UCSD-AML1 (cell line): Measurements from ENCODE around the gene DIPK1B.

Experiments used
- DNase-seq: peaks from one replicate; lab custom pipeline; 2025; ENCODE audit not compliant: unreplicated experiment; lab: John Stamatoyannopoulos, UW

DIPK1B gene

DNA sequence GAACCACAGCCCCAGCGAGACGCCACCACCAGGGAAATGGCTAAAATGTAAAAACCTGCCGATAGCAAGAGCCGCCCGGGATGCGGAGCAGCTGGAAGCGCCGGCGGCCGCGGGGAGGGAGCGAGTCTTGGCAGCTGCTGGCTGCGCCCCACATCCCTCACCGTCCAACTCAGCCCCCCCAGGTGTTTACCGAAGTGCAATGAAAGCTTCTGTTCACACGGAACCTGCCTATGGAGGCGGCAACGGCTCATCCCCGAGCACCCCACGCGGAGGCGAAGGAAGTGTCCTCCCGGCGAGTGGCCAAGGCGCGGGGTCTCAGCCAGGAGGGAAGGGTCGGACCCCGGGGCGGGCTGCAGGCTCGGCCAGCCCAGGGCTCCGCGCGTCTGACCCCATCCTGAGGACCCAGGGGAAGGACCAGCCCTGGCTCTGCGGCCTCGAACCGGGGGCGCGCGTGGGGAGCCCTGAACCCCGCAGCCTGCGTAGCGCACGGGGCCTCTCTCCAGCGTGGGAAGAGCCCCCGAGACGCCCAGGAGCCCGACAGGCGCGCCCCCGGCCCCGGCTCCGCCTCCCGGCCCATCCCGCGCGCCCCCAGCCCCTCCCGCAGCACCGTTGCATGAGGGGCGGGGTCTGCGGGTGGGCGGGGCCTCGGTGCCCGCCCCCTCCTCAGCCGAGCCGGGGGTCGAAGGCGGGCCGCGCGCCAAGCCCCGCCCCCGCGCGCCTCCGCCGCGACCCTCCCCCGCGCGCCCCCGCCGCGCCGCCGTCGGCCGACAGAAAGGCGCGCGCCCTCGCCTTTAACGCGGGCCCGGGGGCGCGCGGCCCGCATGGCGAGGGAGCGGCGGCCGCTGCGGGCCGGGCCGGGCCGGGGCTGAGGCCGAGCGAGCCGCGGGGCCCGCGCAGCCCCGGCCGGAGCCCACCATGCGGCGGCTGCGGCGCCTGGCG, at the start of gene DIPK1B:
Gene DIPK1B (plus strand): TSS at position 822 of the 939 bp plus-strand sequence. CDS start 94 bp downstream, at position 916.
- DNase-seq = peak; percentile 82

- peak; percentile 78 for DNase-seq
These were observed 49.5 kb upstream of the DIPK1B start, which contains the start of gene EGFL7 for GRCh38 chr9:136662656-136663581. TSS of gene EGFL7 (plus strand) at chr9:136662916. CDS start at chr9:136668283, 5,367 bp downstream.

- DNase-seq = peak; percentile 51
These were observed 48.1 kb upstream of the DIPK1B start for GRCh38 chr9:136664000-136664915.

- peak; percentile 67 for DNase-seq
These were observed 47.2 kb upstream of the DIPK1B start for GRCh38 chr9:136665111-136665703.

GRCh38 chr9:136665704-136666371, 46.5 kb upstream of the DIPK1B start:
- peak; percentile 67 for DNase-seq

DNA sequence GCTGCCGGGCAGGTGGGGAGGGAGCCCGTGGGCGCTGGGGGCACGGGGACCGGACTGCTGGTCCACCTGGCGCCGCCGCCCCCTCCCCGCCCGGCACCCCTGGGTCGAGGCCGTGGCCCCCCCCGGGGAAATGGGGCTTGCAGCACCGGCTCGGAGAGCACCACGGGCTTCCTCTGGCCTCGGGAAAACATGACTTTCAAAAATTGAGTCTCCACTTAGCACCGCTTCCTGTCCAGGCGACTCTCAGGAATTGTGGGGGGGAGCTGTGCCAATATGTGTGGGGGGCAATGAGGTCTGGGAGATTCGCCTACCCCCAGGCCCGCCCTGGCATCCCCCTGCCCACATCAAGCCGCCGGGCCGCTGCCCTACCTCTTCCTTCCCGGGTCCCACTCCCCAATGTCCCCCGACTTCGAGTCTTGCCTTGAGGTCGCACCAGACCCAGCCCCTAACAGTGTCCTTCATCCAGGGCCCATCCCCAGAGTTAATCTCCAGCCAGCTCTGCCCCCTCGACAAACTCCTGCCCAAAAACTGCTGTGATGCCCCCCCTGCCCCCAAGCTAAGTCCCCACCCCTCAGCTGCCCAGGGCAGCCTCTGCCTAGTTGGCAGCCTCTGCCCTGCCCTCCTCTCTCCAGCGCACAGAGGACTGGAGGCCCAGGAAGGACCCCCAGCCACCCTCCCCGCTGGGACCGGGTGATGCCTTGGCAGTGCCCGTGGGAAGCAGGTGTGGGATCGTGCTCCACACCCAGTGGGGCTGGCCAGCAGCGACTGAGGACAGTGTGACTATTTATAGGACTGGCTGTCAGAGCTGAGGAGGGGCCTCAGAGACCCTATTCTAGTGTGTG, 45.8 kb upstream of the DIPK1B start:
- DNase-seq = no peak

GRCh38 chr9:136667214-136667939, 45.0 kb upstream of the DIPK1B start:
- DNase-seq = no peak

GRCh38 chr9:136667940-136668760, 44.2 kb upstream of the DIPK1B start:
- no peak for DNase-seq

GRCh38 chr9:136668983-136669790, 43.2 kb upstream of the DIPK1B start:
- no peak for DNase-seq

GRCh38 chr9:136669791-136670464, 42.4 kb upstream of the DIPK1B start:
- DNase-seq = no peak

DNA sequence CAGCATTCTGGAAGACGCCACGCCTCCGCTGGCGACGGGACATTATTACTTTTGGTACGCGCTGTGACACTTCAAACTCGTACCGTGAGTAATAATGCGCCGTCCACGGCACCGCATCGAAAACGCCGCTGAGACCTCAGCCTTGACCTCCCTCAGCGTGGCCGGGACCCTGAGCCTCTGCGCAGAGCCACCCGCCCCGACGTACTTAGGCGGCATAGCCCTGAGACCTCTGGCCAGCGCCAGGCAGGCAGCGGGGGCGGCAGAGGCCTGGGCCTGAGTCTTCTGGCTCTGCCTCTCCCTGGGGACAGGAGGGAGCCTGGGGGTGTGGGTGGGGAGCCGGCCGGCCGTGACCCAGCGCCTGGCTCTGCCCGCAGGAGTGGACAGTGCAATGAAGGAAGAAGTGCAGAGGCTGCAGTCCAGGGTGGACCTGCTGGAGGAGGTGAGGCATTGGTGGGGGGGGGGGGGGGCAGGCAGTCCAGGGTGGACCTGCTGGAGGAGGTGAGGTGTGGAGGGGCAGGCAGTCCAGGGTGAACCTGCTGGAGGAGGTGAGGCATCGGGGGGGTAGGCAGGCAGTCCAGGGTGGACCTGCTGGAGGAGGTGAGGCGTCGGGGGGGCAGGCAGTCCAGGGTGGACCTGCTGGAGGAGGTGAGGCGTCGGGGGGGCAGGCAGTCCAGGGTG, 41.7 kb upstream of the DIPK1B start:
- DNase-seq = no peak

GRCh38 chr9:136671254-136671614, 41.1 kb upstream of the DIPK1B start:
- no peak for DNase-seq

DNA sequence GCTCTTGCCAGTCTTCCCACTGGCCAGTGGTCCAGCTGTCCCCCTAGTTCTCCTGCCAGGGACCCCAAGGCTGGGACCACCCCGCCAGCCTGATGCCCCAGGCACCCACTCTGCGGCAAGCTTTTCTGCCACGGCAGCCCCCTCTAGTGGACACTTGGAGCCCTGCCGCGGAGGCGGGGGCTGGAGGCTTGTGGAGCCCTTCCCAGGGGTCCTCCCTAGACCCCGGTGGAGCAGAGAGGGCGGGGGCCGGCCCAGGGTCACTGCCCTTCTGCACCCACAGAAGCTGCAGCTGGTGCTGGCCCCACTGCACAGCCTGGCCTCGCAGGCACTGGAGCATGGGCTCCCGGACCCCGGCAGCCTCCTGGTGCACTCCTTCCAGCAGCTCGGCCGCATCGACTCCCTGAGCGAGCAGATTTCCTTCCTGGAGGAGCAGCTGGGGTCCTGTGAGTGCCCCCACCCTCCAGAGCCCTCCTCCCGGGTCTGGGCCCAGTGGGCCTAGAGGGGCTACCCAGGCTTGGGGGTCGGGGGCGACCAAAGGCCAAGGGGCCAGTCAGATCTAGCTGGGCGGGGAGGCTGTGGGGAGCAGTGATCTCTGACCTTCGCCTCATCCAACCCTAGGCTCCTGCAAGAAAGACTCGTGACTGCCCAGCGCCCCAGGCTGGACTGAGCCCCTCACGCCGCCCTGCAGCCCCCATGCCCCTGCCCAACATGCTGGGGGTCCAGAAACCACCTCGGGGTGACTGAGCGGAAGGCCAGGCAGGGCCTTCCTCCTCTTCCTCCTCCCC, 40.5 kb upstream of the DIPK1B start:
- DNase-seq = peak; percentile 49

DNA sequence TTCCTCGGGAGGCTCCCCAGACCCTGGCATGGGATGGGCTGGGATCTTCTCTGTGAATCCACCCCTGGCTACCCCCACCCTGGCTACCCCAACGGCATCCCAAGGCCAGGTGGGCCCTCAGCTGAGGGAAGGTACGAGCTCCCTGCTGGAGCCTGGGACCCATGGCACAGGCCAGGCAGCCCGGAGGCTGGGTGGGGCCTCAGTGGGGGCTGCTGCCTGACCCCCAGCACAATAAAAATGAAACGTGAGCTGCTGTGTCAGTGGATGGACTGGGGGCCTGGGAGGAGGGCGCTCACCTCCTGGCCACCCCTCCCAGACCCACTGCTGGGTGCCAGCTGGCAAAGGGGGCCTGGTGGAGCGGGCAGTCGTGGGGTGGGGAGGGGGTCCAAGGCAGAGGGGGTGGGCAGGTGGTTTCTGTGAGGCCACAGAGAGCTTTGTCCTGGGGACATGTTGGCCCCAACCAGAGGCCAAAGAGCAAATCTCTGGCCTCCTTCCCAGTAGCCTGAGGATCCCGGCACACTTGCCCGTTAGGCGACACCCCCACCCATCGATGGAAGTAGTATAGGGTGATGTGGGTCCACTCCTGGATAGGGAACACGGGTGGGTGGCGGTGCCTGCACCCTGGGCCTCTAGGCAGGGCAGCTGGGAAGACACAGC, 39.8 kb upstream of the DIPK1B start:
- no peak for DNase-seq
